Natural killer cell (primary cell): Measurements from ENCODE around the gene KIAA1328. TPM values are rescaled to one million over a fixed set of nuclear protein-coding genes. Genes with fewer than 3 reads are reported as not detected.

ENCODE experiments used
- ATAC-seq, 3 donors: fragments of 150-1000 bp in 2 of 3; fragments of 200-7000 bp in 1 of 3; cut with Tn5 transposase; 1 replicate in 1 of 3; 2 replicates in 2 of 3; pipeline ENCODE4 v1.10.0; 2021; ENCODE audit warnings: mild to moderate bottlenecking in 2 of 3, moderate library complexity in 2 of 3
- DNase-seq, 2 donors: peaks; one replicate each; pipeline versions ENCODE4 v3.0.0 to v3.0.0-alpha.2; 2013 to 2021; ENCODE audit warnings: mixed read lengths in 1 of 2
- H3K27ac ChIP-seq: one replicate; pipeline ENCODE4 v1.5.1; 2013; ENCODE audit warnings: mild to moderate bottlenecking, low read length
- H3K27me3 ChIP-seq: one replicate; pipeline ENCODE4 v1.6.1; 2013; ENCODE audit warnings: low read length; ENCODE audit not compliant: control insufficient read depth, insufficient read depth
- H3K36me3 ChIP-seq: one replicate; pipeline ENCODE4 v1.6.1; 2013; ENCODE audit warnings: low read length; ENCODE audit not compliant: control insufficient read depth, insufficient read depth
- H3K4me1 ChIP-seq: one replicate; pipeline ENCODE4 v1.6.1; 2013; ENCODE audit warnings: low read length; ENCODE audit not compliant: control insufficient read depth, insufficient read depth
- H3K4me3 ChIP-seq: one replicate; pipeline ENCODE4 v1.5.1; 2013; ENCODE audit warnings: low read length
- H3K9me3 ChIP-seq: one replicate; pipeline ENCODE4 v1.6.1; 2013; ENCODE audit warnings: low read length; ENCODE audit not compliant: control insufficient read depth, insufficient read depth
- H3K27ac Mint-ChIP-seq, 2 donors: one replicate each; pipeline ENCODE4 v1.8.0; 2022; ENCODE audit warnings: mild to moderate bottlenecking in 2 of 2, mixed read lengths in 2 of 2, moderate library complexity in 1 of 2
- H3K27me3 Mint-ChIP-seq, 2 donors: one replicate each; pipeline ENCODE4 v1.8.0; 2022; ENCODE audit warnings: low read depth in 2 of 2, mixed read lengths in 2 of 2
- H3K36me3 Mint-ChIP-seq: one replicate; pipeline ENCODE4 v1.8.0; 2022; ENCODE audit warnings: mixed read lengths
- H3K4me1 Mint-ChIP-seq, 2 donors: one replicate each; pipeline ENCODE4 v1.8.0; 2022; ENCODE audit warnings: mixed read lengths in 2 of 2
- H3K4me3 Mint-ChIP-seq: one replicate; pipeline ENCODE4 v1.8.0; 2022; ENCODE audit warnings: mild to moderate bottlenecking, moderate library complexity, mixed read lengths
- H3K9me3 Mint-ChIP-seq, 2 donors: one replicate each; pipeline ENCODE4 v1.8.0; 2022; ENCODE audit warnings: mixed read lengths in 2 of 2
- WGBS: methylation state at CpG from one replicate; pipeline ENCODE4 v1.1.7; 2013; ENCODE audit warnings: missing lambda C conversion rate; ENCODE audit not compliant: insufficient coverage; 5-methylcytosine and 5-hydroxymethylcytosine counted together
- intact Hi-C: fragments of 100-400 bp; cut with micrococcal nuclease; formaldehyde crosslinking; loops from one replicate; pipeline ENCODE4 v1.14.2; 2022
- total RNA-seq, 4 donors: library from RNA; stranded (reverse); fragments of 120-200 nt in 1 of 4; gene quantifications; one replicate each; pipeline versions ENCODE4 v1.2.3 to v1.2.4, GENCODE V29; 2013 to 2022
- TF ChIP-seq, protein P1 (sequence below): fragments of 200-600 bp; IDR thresholded peaks from one replicate; pipeline ENCODE4 v1.8.0; 2022; ENCODE audit warnings: antibody characterized with exemption

Gene KIAA1328
- total RNA-seq, 3 donors from 2014 or later (not counting 1 experiment from before 2014, with no cell fraction given), result 12.3 to 14.3 (median 13.2) TPM

DNA sequence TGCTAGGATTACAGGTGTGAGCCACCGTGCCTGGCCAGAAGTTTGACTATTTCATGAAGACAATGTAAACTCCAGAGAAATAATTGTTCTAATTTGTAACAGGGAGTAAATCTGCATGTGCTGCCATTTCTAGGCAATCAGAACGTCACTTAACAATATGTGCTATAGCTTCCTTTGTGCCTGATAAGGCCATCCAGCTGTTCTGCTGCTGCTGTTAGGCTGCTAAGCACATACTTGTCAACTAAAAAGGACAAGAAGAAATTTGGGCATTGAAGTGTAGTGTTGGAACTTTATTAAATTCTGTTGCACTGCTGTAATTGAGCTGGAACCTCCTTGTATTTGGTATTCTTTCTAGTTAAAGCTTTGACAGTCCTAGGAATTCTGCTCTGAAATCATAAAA, 57.1 kb downstream of the KIAA1328 start:
- no peak overlapping the region for H3K4me3 Mint-ChIP-seq
- no peak overlapping the region for H3K4me3 ChIP-seq
- no peaks in the 10 kb centered on the region for H3K27me3 ChIP-seq
- H3K36me3 Mint-ChIP-seq, result no peaks in the 10 kb centered on the region
- TF ChIP-seq, protein P1, sequence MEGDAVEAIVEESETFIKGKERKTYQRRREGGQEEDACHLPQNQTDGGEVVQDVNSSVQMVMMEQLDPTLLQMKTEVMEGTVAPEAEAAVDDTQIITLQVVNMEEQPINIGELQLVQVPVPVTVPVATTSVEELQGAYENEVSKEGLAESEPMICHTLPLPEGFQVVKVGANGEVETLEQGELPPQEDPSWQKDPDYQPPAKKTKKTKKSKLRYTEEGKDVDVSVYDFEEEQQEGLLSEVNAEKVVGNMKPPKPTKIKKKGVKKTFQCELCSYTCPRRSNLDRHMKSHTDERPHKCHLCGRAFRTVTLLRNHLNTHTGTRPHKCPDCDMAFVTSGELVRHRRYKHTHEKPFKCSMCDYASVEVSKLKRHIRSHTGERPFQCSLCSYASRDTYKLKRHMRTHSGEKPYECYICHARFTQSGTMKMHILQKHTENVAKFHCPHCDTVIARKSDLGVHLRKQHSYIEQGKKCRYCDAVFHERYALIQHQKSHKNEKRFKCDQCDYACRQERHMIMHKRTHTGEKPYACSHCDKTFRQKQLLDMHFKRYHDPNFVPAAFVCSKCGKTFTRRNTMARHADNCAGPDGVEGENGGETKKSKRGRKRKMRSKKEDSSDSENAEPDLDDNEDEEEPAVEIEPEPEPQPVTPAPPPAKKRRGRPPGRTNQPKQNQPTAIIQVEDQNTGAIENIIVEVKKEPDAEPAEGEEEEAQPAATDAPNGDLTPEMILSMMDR, result no peak
- H3K27ac Mint-ChIP-seq, result no peak overlapping the region
- H3K4me1 Mint-ChIP-seq, result peaks cover 5 to 8% of the 10 kb centered on the region in 2 donors
- no peaks in the 10 kb centered on the region for H3K9me3 Mint-ChIP-seq
- H3K4me1 ChIP-seq, result no peaks in the 10 kb centered on the region
- H3K36me3 ChIP-seq, result peaks cover 2% of the 10 kb centered on the region
- intact Hi-C loops, result no loop called here
- H3K27me3 Mint-ChIP-seq, result no peaks in the 10 kb centered on the region
- no peak for ATAC-seq
- DNase-seq, result no peak
- H3K27ac ChIP-seq, result no peak overlapping the region
- WGBS, result 97% methylated on average over 2 of the region's 2 CpGs
- H3K9me3 ChIP-seq, result no peaks in the 10 kb centered on the region

DNA sequence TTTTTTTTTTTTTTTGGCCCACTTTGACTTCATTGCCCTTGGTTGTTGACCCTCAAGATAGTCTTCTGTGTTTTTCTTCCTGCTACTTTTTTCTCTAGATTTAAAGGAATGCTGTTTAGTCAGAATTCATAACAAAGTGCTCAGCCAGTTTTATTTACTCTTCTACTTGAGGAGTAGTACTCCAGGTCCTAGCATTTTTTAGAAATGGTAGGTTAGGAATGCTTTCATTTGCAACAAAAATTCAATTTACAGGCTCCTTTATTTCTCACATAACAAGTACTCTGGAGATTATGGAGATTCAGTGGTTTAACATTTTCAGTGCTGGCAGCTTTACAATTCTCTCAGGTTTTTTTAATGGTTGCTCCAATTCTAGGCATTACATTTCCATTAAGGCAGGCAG, 58.2 kb downstream of the KIAA1328 start:
- ATAC-seq, result no peak
- no peaks in the 10 kb centered on the region for H3K36me3 Mint-ChIP-seq
- TF ChIP-seq, protein P1, result no peak
- Histone ChIP-seq H3K36me3 (peaks cover 2% of the 10 kb centered on the region), H3K4me3 (no peak overlapping the region), H3K9me3 (no peaks in the 10 kb centered on the region), H3K4me1 (no peaks in the 10 kb centered on the region), H3K27ac (no peak overlapping the region), H3K27me3 (no peaks in the 10 kb centered on the region)
- peaks cover 4 to 5% of the 10 kb centered on the region in 2 donors for H3K4me1 Mint-ChIP-seq
- intact Hi-C loops, result no loop called here
- H3K4me3 Mint-ChIP-seq, result no peak overlapping the region
- H3K27me3 Mint-ChIP-seq, result no peaks in the 10 kb centered on the region
- H3K27ac Mint-ChIP-seq, result no peak overlapping the region
- H3K9me3 Mint-ChIP-seq, result no peaks in the 10 kb centered on the region
- DNase-seq, result no peak

DNA sequence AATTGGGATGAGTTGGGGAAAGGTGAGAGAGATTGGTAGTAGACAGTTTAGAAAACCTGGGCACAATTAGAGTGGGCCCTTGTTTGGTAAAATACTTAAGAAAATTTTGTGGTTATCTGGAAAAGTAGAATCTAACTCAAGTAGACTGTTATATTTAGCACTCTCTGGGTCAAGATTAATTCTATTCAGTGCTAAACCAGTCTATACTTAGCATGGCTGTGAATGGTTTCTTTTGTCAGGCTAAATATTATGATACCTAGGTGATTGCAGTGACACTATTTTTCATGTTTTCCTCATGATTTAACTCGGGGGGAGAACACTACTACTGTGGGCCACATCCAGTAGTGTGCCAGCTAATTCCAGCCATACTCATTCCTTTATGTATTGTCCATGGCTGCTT, 58.9 kb downstream of the KIAA1328 start:
- Histone ChIP-seq H3K9me3 (no peaks in the 10 kb centered on the region), H3K27ac (no peak overlapping the region), H3K4me3 (no peak overlapping the region), H3K4me1 (no peaks in the 10 kb centered on the region), H3K27me3 (no peaks in the 10 kb centered on the region), H3K36me3 (peaks cover 2% of the 10 kb centered on the region)
- Mint-ChIP-seq H3K27ac (no peak overlapping the region), H3K4me3 (no peak overlapping the region), H3K9me3 (no peaks in the 10 kb centered on the region), H3K4me1 (peaks cover 4 to 5% of the 10 kb centered on the region in 2 donors), H3K36me3 (no peaks in the 10 kb centered on the region), H3K27me3 (no peaks in the 10 kb centered on the region)
- DNase-seq (no peak), ATAC-seq (no peak)
- intact Hi-C loops, result no loop called here
- TF ChIP-seq, protein P1, result no peak
- 100% methylated on average over 1 of the region's 1 CpG for WGBS

DNA sequence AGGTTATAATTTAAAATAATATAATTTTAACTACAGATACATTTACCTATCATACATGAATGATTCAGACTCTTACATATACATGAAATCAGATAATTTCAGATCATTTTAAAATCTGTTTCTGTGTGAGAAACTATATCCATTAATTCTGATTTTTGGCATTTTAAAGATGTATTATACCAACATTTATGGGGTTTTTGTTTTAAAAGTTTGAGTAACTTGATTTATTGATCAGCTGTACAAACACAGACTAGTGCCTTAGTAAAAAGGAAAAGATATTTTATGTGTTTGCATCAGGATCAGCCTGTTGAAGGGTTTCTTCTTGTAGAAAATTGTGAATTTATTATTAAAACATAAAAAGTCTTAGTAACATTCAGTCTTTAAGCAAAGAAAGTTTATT, 59.9 kb downstream of the KIAA1328 start:
- H3K9me3 ChIP-seq, result no peaks in the 10 kb centered on the region
- Mint-ChIP-seq H3K27me3 (no peaks in the 10 kb centered on the region), H3K9me3 (no peaks in the 10 kb centered on the region), H3K36me3 (no peaks in the 10 kb centered on the region), H3K27ac (no peak overlapping the region), H3K4me1 (peaks cover 4 to 5% of the 10 kb centered on the region in 2 donors), H3K4me3 (no peak overlapping the region)
- H3K36me3 ChIP-seq, result peaks cover 2% of the 10 kb centered on the region
- ATAC-seq, result no peak
- intact Hi-C loops, result no loop called here
- H3K4me1 ChIP-seq, result no peaks in the 10 kb centered on the region
- H3K27ac ChIP-seq, result no peak overlapping the region
- DNase-seq, result no peak
- H3K4me3 ChIP-seq, result no peak overlapping the region
- H3K27me3 ChIP-seq, result no peaks in the 10 kb centered on the region
- TF ChIP-seq, protein P1, result no peak
